ENCODE measurements around the gene CYP2B6.

CYP2B6 gene

DNA sequence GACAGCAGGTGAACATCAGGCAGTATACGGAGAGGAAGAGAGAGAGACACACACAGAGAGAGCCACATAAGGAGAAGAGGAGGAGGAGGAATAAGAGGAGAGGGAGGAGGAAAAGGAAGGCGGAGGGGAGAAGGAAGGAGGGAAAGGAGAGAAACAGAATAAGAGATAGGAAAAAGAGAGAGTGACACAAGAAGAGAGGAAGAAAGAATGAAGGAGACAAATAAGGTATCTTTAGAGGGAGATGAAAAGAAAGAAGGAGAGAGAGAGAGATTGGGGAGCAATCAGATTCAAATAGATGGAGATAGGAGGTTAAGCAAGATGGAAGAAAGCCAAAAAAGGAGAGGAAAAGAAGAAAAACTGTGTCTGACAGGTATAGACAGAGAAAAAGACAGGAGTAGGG, 44.0 kb upstream of the CYP2B6 start:
- Histone ChIP-seq H3K4me3 (replicated peaks; ENCODE audit: insufficient read depth, low read length) (no peak overlapping the region), H3K27me3 (ENCODE audit: insufficient read depth, poor library complexity, severe bottlenecking) (peaks cover 2% of the 10 kb centered on the region), H3K27ac (replicated peaks) (no peak overlapping the region)
- TF ChIP-seq GABPA (IDR thresholded peaks at IDR 0.05; ENCODE audit: low read depth) (no peak), SPI1 (IDR thresholded peaks at IDR 0.05; ENCODE audit: borderline replicate concordance, low read depth) (no peak), POLR2AphosphoS5 (IDR thresholded peaks at IDR 0.05; ENCODE audit: low read depth) (no peak)
- TF ChIP-seq, protein P1, sequence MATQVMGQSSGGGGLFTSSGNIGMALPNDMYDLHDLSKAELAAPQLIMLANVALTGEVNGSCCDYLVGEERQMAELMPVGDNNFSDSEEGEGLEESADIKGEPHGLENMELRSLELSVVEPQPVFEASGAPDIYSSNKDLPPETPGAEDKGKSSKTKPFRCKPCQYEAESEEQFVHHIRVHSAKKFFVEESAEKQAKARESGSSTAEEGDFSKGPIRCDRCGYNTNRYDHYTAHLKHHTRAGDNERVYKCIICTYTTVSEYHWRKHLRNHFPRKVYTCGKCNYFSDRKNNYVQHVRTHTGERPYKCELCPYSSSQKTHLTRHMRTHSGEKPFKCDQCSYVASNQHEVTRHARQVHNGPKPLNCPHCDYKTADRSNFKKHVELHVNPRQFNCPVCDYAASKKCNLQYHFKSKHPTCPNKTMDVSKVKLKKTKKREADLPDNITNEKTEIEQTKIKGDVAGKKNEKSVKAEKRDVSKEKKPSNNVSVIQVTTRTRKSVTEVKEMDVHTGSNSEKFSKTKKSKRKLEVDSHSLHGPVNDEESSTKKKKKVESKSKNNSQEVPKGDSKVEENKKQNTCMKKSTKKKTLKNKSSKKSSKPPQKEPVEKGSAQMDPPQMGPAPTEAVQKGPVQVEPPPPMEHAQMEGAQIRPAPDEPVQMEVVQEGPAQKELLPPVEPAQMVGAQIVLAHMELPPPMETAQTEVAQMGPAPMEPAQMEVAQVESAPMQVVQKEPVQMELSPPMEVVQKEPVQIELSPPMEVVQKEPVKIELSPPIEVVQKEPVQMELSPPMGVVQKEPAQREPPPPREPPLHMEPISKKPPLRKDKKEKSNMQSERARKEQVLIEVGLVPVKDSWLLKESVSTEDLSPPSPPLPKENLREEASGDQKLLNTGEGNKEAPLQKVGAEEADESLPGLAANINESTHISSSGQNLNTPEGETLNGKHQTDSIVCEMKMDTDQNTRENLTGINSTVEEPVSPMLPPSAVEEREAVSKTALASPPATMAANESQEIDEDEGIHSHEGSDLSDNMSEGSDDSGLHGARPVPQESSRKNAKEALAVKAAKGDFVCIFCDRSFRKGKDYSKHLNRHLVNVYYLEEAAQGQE (IDR thresholded peaks at IDR 0.05; ENCODE audit: insufficient replicate concordance, low read depth), result no peak
- TF ChIP-seq, protein P2, sequence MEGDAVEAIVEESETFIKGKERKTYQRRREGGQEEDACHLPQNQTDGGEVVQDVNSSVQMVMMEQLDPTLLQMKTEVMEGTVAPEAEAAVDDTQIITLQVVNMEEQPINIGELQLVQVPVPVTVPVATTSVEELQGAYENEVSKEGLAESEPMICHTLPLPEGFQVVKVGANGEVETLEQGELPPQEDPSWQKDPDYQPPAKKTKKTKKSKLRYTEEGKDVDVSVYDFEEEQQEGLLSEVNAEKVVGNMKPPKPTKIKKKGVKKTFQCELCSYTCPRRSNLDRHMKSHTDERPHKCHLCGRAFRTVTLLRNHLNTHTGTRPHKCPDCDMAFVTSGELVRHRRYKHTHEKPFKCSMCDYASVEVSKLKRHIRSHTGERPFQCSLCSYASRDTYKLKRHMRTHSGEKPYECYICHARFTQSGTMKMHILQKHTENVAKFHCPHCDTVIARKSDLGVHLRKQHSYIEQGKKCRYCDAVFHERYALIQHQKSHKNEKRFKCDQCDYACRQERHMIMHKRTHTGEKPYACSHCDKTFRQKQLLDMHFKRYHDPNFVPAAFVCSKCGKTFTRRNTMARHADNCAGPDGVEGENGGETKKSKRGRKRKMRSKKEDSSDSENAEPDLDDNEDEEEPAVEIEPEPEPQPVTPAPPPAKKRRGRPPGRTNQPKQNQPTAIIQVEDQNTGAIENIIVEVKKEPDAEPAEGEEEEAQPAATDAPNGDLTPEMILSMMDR (IDR thresholded peaks at IDR 0.05; ENCODE audit: insufficient read depth, low read length), result no peak
- no peak for DNase-seq (ENCODE audit: low read depth in 1 of 2, low spot score in 1 of 2)

DNA sequence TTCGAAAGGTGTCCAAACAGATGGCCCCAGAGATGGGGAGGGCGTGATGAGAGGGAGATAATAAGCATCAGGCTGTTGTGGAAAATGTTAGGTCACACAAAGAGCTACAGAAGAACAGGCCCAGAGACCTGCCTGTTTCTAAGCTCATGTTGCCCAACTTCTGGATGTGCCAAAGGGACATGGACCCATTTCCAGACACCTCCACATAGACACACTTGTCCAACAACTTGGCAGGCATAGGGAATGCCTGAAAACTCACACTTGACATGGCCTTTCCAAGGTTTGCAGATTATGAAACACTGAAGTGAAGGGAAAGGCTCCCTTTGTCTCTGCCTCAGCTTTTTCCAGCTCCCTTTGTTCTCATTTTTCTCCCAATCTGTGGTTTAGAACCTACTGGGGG, 43.5 kb upstream of the CYP2B6 start:
- Histone ChIP-seq H3K27ac (replicated peaks) (no peak overlapping the region), H3K4me3 (replicated peaks; ENCODE audit: insufficient read depth, low read length) (no peak overlapping the region), H3K27me3 (ENCODE audit: insufficient read depth, poor library complexity, severe bottlenecking) (peaks cover 2% of the 10 kb centered on the region)
- DNase-seq (ENCODE audit: low read depth in 1 of 2, low spot score in 1 of 2), result no peak
- TF ChIP-seq, protein P1 (IDR thresholded peaks at IDR 0.05; ENCODE audit: insufficient replicate concordance, low read depth), result no peak
- TF ChIP-seq SPI1 (IDR thresholded peaks at IDR 0.05; ENCODE audit: borderline replicate concordance, low read depth) (no peak), GABPA (IDR thresholded peaks at IDR 0.05; ENCODE audit: low read depth) (no peak), POLR2AphosphoS5 (IDR thresholded peaks at IDR 0.05; ENCODE audit: low read depth) (no peak)
- TF ChIP-seq, protein P2 (IDR thresholded peaks at IDR 0.05; ENCODE audit: insufficient read depth, low read length), result no peak

DNA sequence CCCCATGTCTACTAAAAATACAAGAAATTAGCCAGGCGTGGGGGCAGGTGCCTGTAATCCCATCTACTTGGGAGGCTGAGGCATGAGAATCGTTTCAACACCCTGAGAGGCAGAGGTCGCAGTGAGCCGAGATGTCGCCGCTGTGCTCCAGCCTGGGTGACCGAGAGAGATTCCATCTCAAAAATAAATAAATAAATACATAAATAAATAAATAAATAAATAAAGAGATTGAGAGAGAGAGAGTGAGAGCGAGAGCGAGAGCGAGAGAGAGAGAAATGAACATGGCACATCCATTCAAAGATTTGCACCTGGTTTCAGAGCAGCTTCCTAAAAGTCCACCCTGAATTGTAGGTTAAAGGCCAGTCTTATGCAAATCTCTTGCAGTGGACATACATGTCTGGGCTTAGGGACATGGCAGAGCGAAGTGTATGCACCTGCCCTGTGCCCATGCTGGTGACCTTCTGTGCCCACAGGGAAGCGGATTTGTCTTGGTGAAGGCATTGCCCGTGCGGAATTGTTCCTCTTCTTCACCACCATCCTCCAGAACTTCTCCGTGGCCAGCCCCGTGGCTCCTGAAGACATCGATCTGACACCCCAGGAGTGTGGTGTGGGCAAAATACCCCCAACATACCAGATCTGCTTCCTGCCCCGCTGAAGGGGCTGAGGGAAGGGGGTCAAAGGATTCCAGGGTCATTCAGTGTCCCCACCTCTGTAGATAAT, 42.3 kb upstream of the CYP2B6 start:
- Histone ChIP-seq H3K4me3 (replicated peaks; ENCODE audit: insufficient read depth, low read length) (no peak overlapping the region), H3K27me3 (ENCODE audit: insufficient read depth, poor library complexity, severe bottlenecking) (no peaks in the 10 kb centered on the region), H3K27ac (replicated peaks) (no peak overlapping the region)
- DNase-seq (ENCODE audit: low read depth in 1 of 2, low spot score in 1 of 2), result no peak
- TF ChIP-seq, protein P1 (IDR thresholded peaks at IDR 0.05; ENCODE audit: insufficient replicate concordance, low read depth), result no peak
- no peak for TF ChIP-seq POLR2AphosphoS5 (IDR thresholded peaks at IDR 0.05; ENCODE audit: low read depth)
- TF ChIP-seq SPI1 (IDR thresholded peaks at IDR 0.05; ENCODE audit: borderline replicate concordance, low read depth), result no peak
- TF ChIP-seq GABPA (IDR thresholded peaks at IDR 0.05; ENCODE audit: low read depth), result no peak
- TF ChIP-seq, protein P2 (IDR thresholded peaks at IDR 0.05; ENCODE audit: insufficient read depth, low read length), result no peak

All from HL-60 (cell line).